GM18858 (cell line): ENCODE data around the gene RSPO3.

ENCODE experiments used
- ATAC-seq: cut with Tn5 transposase; IDR thresholded peaks from one replicate; pipeline ENCODE4 v1.9.1; 2021; ENCODE audit not compliant: unreplicated experiment

The RSPO3 gene

DNA sequence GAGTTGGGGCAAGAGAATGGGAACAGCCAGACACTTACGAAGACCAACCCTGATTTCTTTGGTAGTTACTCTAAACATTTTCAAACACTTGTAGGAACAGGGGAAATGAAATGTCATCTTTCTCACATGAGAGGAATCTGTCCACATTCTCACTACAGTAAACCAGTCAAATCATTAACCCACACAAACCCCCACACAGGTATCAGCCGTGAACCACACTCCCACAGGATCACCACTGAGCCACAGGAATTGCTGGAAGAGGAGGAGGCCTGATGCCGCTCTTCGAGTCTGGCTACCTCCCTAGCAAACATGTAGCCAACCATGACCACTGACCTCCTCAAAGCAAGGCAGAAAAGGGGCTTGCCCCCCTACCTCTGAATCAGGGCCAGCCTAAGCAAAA is 6.9 kb upstream of the RSPO3 start:
- ATAC-seq = no peak

DNA sequence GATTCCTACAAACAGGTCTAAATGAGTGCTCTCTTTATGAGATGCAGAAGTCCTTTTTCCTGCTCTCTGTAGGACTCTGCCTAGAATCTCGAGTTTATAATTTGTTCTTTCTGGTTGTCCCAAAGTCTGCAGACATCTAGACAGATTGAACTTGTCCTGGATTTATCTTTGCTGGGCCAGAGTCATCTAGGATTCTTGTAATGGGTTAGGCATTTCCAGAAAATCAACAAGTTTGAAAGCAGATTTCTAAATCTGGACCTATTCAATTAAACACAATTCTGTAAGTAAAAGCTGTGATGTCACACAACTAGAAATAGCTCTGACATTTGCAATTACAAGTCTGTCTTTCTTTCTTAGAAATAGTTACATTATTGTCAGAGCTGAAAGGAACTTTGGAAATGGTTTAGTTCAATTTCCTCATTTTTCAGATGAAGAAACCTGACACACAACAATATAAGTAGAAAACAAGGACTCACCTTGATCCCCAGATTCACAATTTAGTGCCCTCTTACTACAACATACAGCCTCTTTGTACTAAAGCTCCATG is 4.2 kb upstream of the RSPO3 start:
- ATAC-seq = no peak

DNA sequence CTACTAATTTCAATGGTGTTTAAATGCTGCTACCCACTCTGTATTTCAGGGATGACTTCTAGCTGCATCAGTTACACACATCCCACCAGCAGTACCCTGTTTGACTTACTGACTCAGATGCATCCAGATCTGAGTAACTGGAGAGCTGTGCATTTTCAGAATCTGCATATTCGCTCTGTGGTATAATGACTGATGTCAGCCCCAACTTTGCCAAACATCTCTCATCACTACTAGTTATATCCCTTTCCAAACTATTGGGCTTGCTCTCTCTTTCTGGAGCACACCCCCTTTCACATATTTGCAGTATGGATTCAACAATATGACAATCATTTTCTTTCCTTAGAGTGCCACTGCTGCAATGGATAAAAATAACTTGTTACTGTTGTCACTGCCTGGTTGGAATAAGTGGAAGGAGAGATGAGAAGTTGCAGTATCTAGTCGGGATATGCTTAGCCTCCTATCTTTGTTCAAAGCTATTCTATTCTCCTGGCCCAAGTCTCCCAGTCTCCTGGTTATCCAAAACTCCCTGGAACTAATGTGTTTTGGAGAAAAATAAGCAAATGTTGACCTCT is 3.3 kb upstream of the RSPO3 start:
- ATAC-seq = no peak

GRCh38 chr6:127115746-127116145 is 2.7 kb upstream of the RSPO3 start:
- no peak for ATAC-seq

DNA sequence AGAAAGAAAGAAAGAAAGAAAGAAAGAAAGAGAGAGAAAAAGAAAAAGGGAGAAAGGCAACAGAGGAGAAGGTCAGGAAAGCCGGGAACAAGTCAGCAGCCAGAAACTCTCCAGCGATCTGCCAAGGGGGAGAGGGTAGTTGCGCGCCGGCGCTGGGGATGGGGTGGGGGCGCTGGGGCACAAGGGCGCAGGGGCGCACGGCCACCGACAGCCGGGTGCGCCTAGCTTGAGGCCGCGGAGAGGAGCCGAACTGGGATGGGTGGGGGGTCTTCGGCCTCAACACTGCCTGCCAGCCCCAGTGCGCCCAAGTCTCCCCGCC is 533 bp upstream of the RSPO3 start:
- ATAC-seq = no peak

DNA sequence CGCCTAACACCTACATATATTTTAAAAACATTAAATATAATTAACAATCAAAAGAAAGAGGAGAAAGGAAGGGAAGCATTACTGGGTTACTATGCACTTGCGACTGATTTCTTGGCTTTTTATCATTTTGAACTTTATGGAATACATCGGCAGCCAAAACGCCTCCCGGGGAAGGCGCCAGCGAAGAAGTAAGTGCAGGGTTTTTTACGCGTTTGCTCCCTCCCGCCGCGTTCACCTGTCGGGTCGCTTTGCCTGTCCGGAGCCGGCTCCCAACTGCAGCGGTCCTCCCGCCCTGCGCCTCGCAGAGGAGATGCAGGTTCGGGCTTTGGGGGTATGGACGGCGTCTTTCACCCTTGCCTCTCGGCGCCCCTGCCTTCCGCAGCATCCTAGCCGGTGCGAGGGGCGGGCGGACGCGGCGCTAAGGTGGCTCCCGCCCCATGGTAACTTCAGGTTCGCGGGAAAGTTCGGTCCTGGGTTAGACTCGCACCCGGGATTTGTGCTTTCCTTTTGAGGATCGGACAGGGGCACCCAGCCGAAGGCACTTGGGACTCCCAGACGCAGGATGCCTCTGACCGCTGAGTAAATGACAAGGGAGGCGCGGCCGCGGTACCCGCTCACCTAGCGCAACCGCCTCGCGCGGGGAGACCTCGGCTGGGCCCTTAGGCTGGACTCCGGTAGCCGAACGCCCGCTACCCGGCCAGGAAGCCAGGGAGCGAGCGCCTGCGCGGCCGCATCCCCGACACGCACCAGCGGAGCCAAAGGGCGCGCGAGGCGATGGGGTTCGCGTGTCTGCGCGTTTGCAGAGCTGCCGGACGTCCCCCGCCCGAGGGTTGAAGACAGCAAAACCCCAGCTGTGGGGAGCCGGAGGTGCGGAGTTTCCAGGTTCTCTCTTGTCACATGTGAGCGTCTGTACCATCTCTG is 891 bp downstream of the RSPO3 start:
- ATAC-seq = no peak

DNA sequence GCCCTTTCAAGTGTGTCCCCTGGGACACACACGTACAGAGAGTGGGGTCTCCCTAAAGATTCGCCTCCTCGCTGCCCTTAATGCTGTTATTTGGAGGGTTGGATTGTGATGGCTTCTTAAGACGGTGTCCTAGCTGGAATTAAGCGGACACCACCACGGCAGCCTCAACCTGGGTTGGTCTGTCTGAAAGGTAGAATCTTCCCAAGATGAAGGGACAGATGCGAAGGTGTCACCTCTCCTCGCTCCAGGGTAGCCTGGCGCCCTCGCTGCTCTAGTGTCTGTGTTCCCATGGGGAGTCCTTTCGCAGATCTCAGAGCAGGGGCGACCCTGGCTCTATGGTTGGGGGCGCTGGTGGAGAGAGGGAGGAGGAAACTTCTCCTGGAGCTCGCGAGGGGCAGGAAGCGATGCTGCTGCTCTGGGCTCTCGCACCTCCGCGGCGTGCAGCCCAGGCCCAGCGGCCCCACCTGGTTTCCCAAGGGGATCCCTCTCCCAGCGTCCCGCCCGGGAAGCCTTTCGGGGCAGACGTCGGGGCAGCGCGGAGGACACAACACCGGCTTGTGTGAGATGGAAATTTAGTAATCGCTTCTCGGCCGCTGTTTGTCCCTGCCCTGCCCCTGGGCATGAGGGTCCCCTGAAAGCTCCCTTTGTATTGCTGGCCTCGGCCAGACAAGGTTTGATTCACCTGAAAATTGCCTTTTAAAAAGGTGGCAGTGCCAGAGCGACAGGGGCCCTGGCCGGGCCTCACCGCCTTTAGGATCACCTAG is 1.7 kb downstream of the RSPO3 start:
- ATAC-seq = no peak

DNA sequence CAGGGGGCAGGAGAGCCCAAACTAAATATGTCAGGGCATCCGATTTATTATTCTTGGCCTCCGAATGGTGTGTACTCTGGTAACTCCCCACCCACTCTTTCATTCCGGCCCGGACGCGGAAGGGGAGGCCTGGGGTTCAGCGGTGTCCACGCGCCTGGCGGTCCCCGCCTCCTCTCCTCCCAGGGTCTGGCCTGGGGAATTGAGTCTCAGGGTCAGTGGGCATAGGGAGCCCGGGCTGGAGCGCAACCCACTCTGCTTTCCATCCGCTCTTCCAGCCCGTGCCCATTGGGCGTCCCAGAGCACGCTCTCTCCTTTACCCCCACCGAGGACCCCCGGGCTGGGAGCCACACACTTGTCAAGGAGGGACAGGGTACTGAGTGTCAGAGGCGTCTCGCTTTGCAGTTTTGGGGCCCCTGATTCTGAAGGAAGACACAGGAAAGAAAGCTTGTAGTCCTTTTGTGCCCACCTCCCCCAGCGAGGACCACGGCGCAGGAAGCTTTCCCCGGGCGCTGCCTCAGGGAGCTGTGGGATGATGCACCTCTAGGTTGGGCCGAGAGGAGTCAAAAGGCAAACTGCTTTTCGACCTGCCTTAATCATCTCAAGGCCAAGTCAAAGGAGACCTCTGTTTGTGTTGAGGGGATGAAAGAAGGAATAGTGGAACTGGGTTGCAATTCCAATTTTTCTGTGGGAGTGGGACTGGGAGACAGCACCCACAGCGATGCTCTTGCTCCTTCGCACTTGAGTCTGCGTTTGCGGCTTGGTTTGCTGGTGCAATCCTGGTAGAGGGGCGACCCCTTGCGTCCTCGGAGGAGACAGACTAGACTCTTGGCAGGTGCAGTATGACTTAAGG is 2.5 kb downstream of the RSPO3 start:
- ATAC-seq = peak; percentile 90

DNA sequence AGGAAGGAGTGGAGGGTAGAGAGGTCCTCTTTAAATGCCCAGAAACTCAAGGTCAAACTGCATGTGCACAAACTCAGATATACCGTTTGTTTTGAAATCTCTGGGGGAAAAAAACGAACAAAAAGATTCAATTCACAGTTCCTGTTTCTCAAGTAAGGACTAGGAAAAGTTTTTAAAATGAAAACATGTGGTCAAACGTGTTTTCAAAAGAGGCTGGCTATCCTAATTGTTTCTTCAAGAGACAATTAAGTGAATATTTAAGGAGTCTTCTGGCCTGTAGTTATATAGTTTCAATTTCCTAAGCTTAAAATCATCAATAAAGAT is 3.1 kb downstream of the RSPO3 start:
- ATAC-seq = no peak

DNA sequence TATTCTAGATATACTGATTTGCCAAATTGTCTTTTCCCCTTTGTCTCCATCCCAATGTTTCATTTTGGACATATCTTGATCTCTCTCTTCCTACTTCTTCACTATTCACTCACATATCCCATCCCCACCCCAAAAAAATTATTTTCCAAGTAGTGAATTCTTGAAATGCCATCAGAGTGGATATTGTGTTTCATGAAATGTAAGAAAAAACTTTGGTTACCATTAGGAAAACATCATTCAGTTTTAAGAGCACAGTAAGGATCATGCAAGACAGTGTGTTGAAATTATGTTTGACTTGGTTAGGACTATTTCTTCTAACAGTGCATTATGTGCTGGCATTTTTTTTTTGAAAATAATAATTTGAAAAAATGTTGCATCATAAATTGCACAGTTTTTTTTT is 5.7 kb downstream of the RSPO3 start:
- ATAC-seq = no peak

DNA sequence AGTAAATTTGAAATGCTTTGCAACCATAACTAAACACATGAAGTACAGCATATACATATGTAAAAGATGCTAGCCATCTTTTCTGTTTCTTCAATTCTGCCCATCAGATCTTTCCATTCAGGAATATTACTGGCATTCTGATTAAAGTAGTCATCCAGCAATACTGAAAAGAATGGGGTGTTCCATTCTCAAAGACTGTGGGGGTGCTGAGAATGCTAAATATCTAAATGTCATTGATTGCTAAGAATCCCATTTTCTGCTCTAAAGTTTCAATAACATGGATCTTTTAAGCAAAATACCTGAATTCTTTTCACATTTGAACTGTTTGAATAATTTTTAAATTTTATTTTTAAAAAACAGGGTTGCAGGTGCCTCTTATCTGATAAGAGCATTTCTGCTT is 6.2 kb downstream of the RSPO3 start:
- no peak for ATAC-seq

DNA sequence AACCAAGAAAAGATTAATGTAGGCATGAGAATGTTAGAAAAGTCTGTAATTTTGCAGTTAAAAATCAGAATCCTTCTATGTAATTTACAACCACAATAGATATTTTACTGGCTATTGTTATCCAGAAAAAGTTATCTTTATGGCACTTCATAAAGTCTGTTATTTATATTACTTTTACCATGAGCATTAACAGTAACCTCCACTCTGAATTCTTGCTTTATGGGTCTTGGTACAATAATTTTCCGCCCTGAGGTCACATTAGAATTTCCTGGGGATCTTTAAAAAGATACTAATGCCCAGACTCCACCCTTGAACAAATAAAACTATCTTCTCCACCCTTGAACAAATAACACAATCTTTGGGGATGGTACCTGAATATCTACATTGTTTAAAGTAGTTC is 9.6 kb downstream of the RSPO3 start:
- ATAC-seq = no peak

DNA sequence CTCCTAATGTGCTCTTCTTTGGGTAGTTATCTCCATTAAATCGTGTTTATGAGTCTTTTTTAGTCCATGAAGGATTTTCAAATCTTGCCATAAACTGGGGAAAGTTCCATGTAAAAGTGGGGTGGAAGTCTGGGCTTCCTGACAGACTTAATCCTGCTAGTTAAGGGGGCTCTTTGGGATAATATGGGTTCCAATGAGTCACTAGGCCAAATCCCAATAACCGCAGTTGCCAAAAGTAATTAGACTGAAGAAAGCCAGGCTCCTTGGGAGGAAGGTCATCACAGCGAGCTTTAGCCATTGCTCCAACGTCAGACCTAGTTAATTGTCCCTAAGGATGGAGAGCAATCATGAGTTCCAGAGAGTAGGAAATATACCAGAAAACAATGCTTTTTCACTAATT is 10.8 kb downstream of the RSPO3 start:
- ATAC-seq = no peak

GRCh38 chr6:127131275-127131674 is 12.8 kb downstream of the RSPO3 start:
- no peak for ATAC-seq

DNA sequence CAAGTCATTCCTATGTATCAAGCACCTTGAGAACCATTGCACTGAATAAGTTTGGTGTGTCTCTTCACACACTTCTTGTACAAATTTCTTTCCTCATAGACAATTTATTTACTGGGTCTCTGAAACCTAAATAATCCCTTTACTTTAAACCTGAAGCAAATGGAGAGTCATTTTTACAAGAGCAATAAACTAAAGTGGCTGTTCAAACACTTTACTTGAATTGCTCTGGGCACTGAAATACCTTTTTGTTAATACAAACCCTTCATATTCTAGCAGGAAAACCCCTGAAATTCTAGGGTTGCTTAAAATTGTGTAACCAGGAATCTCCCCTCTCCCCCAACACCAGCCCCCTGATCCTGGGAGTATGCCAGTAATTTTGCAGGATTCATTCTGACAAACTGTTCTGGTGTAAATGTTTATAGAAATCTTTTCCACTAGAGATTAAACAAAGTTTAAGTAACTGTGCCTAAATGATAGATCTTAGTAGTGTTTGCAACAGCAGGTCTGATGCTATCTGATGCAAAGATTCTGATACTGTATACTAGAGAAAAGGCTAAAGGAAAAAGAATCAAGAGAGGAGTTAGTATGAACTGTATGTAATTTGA is 13.4 kb downstream of the RSPO3 start:
- no peak for ATAC-seq

DNA sequence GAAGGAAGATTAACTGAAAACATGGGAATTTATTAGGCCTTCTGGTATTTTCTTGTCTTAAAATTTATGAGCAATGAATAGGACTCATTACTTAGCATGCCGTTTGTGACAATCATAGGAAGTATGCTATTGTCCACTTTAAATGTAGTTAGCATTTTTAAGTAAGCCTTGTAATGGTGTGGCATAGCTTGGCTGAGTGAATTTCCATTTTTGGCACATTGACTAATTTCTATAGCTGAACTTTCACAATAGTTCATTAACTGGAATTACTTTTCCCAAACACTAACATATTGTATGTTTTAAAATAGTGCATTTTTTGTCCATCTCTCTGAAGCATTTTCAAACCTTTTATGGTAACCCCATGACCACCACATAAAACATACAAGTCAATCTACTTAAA is 15.7 kb downstream of the RSPO3 start:
- no peak for ATAC-seq

DNA sequence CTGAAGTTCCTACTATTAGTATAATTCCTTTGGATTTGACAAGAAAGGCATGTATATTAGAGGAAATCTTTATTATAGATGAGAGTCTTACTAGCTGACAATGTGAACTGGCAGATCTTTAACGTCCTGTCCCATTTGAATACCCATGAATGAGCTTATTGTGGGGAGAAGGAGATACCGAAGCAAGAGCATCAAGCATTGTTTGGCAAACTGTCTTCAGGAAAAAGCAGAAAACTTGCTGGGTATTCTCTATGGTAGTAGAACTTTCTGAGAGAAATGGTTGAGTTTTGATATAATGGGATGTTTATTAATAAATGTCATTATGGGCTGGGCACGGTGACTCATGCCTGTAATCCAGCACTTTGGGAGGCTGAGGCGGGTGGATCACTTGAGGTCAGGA is 18.3 kb downstream of the RSPO3 start:
- ATAC-seq = no peak

GRCh38 chr6:127146932-127147331 is 28.5 kb downstream of the RSPO3 start:
- no peak for ATAC-seq

GRCh38 chr6:127147534-127147933 is 29.1 kb downstream of the RSPO3 start:
- no peak for ATAC-seq

DNA sequence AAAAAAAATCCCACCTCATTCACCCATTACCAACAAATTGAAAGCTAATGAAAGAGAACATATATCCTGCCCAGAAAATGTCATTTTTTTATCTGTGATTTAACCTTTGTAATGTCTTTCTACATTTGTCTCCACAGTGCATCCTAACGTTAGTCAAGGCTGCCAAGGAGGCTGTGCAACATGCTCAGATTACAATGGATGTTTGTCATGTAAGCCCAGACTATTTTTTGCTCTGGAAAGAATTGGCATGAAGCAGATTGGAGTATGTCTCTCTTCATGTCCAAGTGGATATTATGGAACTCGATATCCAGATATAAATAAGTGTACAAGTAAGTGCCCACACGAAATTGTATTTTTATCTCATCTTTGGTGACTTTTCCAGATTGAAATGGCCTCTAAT is 30.0 kb downstream of the RSPO3 start:
- no peak for ATAC-seq

GRCh38 chr6:127154509-127154908 is 36.0 kb downstream of the RSPO3 start:
- no peak for ATAC-seq
